Neural progenitor cell (in vitro differentiated cells): ENCODE measurements around the gene SESTD1.

Experiments used
- EZH2 ChIP-seq: fragments of 200-600 bp; sonication (generic); IDR thresholded peaks from 2 replicates; pipeline ENCODE4 v1.6.1; 2017; ENCODE audit warnings: antibody characterized with exemption, mild to moderate bottlenecking, moderate library complexity
- EZH2phosphoT487 ChIP-seq: fragments of 200-600 bp; sonication (generic); IDR thresholded peaks from 2 replicates; pipeline ENCODE4 v1.6.1; 2017; ENCODE audit warnings: antibody characterized with exemption
- TF ChIP-seq, protein P1 (sequence below): fragments of 200-600 bp; sonication (generic); IDR thresholded peaks from 2 replicates; pipeline ENCODE4 v1.5.1; 2017; ENCODE audit warnings: antibody characterized with exemption, mild to moderate bottlenecking

DNA sequence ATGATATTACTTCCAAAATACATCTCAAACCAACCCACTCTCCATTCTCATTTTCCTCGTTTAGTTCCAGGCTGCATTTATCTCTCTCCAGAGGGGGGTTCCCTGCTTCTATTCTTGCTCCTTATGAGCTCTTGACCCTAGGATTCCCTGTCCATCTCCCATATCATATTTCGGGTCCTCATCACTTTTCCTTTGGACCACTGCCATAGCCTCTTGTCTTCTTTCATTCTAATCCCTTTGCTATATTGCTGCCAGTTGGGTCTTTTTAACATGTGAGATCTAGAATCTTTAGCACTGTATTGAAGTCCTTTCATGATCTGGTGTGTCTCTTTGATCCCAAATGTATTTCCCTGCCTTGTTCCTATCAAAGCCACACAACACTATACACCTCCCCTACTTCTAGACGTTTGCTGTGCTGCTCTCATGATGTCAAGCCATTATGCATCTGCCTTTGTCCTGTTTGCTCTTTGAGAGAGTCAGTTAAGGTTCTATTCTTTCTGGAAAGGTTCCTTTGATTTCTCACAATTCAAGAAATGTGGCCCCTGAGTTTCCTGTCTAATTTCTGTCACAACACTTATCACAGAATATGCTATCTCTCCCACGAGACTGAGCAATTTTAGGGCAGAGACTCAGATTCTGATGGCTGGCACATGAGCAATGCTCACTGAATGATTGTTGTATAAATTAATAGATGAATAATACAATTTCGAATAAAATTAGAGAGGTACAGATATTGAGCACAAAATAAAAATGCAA is 43.2 kb upstream of the SESTD1 start:
- TF ChIP-seq, protein P1, sequence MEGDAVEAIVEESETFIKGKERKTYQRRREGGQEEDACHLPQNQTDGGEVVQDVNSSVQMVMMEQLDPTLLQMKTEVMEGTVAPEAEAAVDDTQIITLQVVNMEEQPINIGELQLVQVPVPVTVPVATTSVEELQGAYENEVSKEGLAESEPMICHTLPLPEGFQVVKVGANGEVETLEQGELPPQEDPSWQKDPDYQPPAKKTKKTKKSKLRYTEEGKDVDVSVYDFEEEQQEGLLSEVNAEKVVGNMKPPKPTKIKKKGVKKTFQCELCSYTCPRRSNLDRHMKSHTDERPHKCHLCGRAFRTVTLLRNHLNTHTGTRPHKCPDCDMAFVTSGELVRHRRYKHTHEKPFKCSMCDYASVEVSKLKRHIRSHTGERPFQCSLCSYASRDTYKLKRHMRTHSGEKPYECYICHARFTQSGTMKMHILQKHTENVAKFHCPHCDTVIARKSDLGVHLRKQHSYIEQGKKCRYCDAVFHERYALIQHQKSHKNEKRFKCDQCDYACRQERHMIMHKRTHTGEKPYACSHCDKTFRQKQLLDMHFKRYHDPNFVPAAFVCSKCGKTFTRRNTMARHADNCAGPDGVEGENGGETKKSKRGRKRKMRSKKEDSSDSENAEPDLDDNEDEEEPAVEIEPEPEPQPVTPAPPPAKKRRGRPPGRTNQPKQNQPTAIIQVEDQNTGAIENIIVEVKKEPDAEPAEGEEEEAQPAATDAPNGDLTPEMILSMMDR = no peak
- TF ChIP-seq EZH2 = no peak
- TF ChIP-seq EZH2phosphoT487 = no peak
